GM19397 (cell line): ENCODE data around the gene SDF4.
"Not testable (repeated sequence)": the region's sequence is repeated elsewhere in the genome, so short reads cannot be mapped to it uniquely, and the experiment has no call there.

Experiments
- ATAC-seq: cut with Tn5 transposase; IDR thresholded peaks from one replicate; pipeline ENCODE4 v1.9.1; 2021; ENCODE audit warnings: mild to moderate bottlenecking, moderate library complexity; ENCODE audit not compliant: unreplicated experiment

Gene SDF4

GRCh38 chr1:1181129-1181937 is 50.5 kb downstream of the SDF4 start:
- ATAC-seq = no peak

DNA sequence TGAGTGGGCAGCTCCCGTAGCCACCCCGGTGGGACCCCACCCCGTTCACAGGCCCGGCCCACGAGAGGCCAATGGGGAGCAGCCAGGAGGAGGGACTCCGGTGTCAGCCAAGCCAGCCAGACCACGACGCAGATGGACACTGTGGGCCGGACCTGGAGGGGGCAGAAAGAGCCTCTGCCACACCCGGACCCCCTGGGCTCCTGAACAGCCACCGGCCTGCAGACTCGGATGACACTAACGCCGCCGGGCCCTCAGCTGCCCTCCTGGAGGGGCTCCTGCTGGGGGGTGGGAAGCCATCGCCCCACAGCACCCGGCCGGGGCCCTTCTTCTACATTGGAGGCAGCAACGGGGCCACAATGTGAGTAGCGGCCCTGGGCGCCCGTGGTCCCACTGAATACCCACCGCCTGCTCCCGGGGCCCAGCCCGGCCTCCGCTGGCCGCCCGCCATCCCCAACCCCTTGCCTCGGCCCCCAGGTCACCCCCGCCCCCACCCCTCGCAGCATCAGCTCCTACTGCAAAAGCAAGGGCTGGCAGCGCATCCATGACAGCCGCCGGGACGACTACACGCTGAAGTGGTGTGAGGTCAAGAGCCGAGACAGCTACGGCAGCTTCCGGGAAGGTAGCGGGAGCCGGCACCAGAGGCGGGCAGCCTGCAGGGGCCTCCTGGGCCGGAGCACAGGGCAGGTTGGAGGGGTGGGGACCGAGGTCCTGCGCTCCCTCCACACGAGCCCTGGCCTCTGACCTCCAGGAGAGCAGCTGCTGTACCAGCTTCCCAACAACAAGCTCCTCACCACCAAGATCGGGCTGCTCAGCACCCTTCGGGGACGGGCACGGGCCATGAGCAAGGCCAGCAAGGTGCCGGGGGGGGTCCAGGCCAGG is 51.6 kb downstream of the SDF4 start:
- ATAC-seq = no peak

- ATAC-seq = no peak
Observed at GRCh38 chr1:1179346-1179982, 52.3 kb downstream of the SDF4 start.

- ATAC-seq = no peak
Observed at GRCh38 chr1:1178794-1179331, 52.9 kb downstream of the SDF4 start.

GRCh38 chr1:1177452-1178206 is 54.2 kb downstream of the SDF4 start:
- no peak for ATAC-seq

GRCh38 chr1:1176931-1177330 is 54.9 kb downstream of the SDF4 start:
- ATAC-seq = no peak

GRCh38 chr1:1176063-1176761 is 55.6 kb downstream of the SDF4 start:
- not testable (repeated sequence) for ATAC-seq

GRCh38 chr1:1175221-1176062 is 56.4 kb downstream of the SDF4 start:
- no peak for ATAC-seq

DNA sequence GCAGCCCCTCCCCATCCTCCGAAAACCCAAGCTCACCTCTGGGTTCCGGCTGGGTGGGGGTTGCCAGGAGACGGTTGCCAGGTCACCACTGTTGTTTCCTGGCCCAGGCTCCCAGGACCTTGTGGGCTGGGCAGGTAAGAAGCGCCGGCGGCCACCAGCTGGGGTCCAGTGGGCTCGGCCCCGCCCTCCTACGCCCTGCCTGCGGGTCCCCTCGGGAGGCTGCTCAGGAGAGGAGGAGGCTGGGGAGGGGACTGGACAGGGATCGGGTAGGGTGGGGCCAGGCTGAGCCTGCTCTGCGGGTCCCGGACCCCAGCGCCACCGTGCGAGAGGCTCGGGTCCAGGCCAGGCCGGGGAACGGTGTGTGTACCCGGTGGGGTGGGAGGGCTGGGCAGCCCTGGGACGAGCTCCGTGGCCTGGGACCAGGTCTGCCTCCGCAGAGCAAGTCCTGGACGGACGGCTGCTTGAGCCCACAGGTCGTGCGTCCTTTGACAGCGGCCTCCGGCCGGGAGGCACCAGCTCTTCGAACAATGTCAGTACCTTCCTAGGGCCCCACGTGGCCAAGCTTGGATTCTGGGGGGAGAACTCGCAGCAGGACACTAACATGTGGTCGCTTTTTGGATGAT is 57.9 kb downstream of the SDF4 start, which contains the start of gene TTLL10:
Gene TTLL10 (plus strand): TSS at position 88 of the 623 bp plus-strand sequence. CDS start 5,336 bp downstream, outside the sequence.
- no peak for ATAC-seq

GRCh38 chr1:1173061-1173792 is 58.6 kb downstream of the SDF4 start:
- ATAC-seq = no peak

DNA sequence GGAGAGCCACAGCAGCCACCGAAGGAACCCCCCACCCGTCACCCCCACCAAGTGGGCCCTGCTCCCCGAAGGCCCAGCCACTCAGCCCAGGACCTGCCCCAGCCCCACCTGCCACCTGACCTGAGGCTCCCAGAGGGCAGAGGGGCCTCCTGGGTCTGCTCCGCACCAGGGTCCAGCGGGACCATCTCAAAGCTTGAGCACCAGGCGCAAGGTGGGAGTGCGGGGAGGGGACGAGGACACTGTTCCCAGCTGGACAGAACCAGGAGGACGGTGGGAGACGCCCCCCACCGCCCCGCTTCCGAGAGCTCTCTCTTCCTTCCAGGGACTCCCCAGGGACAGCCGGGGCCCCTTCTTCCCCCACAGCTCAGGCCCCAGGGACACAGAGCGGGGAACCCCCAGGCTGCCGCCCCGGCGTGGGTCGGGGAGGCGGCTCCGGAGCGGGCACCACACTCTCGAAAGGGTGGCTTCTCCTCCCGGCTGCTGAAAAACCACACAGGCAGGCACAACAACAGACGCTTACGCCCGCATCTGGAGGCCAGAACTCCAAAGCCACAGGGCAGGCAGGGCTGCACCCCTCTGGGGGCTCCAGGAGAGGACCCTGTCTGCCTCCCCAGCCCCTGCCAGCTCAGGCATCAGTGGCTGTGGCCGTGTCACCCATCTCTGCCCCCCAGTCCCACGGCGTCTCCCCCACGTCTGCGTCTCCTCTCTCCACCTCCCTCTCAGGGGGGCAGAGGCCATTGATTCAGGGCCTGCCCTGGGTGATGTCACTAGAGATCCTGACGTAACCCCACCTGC is 60.1 kb downstream of the SDF4 start:
- ATAC-seq = no peak

GRCh38 chr1:1171161-1171545 is 60.6 kb downstream of the SDF4 start:
- no peak for ATAC-seq

DNA sequence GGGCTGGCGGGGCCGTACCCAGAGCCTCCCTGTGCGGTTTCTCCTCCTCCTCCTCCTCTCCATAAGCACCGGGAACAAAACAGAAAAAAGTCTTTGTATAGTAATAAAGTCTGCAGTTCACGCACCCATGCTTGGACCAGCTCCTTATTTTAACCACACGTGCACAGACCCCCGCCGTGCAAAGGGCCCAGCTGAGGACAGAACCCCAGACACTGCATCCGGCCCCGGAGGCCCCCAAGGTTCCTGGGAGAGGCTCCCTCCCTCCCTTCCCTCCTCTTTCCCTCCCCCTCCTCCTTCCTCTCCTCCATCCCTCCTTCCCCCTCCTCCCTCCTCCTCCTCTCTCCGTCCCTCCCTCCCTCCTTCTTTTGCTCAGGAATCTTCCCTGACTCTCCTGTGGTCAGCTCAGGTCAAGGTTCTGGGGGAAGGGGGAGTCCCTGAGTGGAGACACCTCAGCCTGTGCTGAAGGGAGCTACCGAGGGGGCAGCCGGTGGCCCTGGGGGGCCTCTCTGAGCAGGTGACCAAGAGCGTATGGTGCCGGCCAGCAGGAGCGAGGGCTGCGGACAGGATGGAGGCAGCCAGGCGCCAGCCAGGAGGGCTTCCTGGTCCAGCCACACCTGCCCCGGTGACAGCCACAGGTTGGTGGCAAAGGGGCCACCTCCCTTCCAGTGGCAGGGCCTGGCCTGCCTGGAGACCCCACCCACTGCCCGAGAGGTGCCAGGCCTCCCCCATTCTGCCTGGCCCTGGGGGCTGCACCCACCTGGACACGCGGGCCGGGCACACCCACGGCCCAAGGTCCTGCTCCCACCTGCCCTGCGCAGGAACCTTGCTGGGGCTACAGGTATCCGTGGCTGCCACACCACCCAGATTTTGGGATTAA is 61.3 kb downstream of the SDF4 start:
- ATAC-seq = no peak

DNA sequence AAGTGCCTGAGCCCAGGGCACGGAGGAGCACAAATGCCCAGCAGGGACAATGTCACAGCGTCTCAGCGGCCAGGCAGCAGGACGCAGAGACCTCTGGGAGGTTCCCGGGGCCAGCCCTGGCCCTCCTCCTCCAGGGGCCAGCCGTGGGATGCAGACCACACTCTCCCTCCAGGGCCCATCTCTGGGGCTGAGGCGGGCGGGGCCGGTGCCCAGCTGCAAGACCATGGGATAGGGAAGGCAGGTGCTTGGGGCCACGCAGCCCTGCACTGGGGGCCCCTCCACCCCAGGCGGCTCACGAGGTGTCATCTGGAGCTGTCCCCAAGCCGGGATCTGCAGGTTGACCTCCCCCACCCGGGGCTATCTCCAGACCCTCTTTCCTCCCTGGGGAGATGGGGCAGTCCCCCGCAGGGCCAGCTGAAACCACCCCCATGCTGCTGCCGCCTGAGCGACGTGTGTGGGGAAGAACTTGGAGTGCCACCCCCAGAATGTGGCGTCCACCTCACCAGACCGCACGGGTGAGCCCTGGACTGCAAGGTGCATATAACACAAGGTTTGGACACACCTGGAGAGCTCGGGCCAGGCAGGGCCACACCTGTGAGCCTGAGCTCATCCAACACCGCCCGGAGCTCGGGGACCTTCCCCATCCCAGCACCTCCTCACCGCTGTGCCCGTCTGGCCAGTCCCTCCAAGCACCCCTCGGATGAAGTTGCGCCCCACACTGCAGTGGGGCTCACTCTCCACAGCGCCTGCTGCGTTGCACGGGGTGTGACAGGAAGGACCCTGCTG is 62.2 kb downstream of the SDF4 start:
- ATAC-seq = no peak
